HG02943 (cell line): ENCODE data around the gene GSTO2.

ENCODE experiments used
- ATAC-seq: cut with Tn5 transposase; IDR thresholded peaks from one replicate; pipeline ENCODE4 v1.9.1; 2021; ENCODE audit warnings: mild to moderate bottlenecking, low read depth, moderate library complexity; ENCODE audit not compliant: unreplicated experiment

GSTO2 gene

GRCh38 chr10:104336821-104337467, 68.0 kb downstream of the GSTO2 start:
- peak; percentile 17 for ATAC-seq

GRCh38 chr10:104337521-104337984, 68.6 kb downstream of the GSTO2 start:
- ATAC-seq, result peak; percentile 42

- peak; percentile 68 for ATAC-seq
Observed at GRCh38 chr10:104337985-104338735, 69.2 kb downstream of the GSTO2 start, which contains the start of gene ITPRIP. Gene ITPRIP, minus strand, starts transcription at chr10:104338465. Its CDS starts 22,414 bp downstream, at chr10:104316051.

- no peak for ATAC-seq
Observed at GRCh38 chr10:104339469-104340110, 70.6 kb downstream of the GSTO2 start.

- no peak for ATAC-seq
Observed at GRCh38 chr10:104340111-104340526, 71.1 kb downstream of the GSTO2 start.

GRCh38 chr10:104340641-104341040, 71.7 kb downstream of the GSTO2 start:
- ATAC-seq, result no peak

- ATAC-seq, result no peak
Observed at GRCh38 chr10:104342941-104343411, 74.0 kb downstream of the GSTO2 start.

- no peak for ATAC-seq
Observed at GRCh38 chr10:104344219-104344618, 75.2 kb downstream of the GSTO2 start.

GRCh38 chr10:104345515-104345914, 76.5 kb downstream of the GSTO2 start:
- ATAC-seq, result no peak

GRCh38 chr10:104345941-104346340, 77.0 kb downstream of the GSTO2 start:
- ATAC-seq, result no peak

GRCh38 chr10:104347295-104348045, 78.5 kb downstream of the GSTO2 start:
- ATAC-seq, result no peak

GRCh38 chr10:104348601-104349000, 79.6 kb downstream of the GSTO2 start:
- no peak for ATAC-seq

- peak; percentile 49 for ATAC-seq
Observed at GRCh38 chr10:104349623-104350126, 80.7 kb downstream of the GSTO2 start.

GRCh38 chr10:104350127-104350635, 81.2 kb downstream of the GSTO2 start:
- peak; percentile 49 for ATAC-seq

- ATAC-seq, result no peak
Observed at GRCh38 chr10:104351061-104351702, 82.2 kb downstream of the GSTO2 start.

- no peak for ATAC-seq
Observed at GRCh38 chr10:104351919-104352318, 82.9 kb downstream of the GSTO2 start.

- ATAC-seq, result peak; percentile 57
Observed at GRCh38 chr10:104353325-104354048, 84.5 kb downstream of the GSTO2 start, which contains the start of gene CFAP58. Gene CFAP58, plus strand, starts transcription at chr10:104353833. Its CDS starts 65 bp downstream, at chr10:104353898.
